H1 (cell line): ENCODE measurements around the gene CYGB.

ENCODE experiments used
- CEBPB ChIP-seq: IDR thresholded peaks from 2 replicates; pipeline ENCODE4 v1.6.1; 2012; ENCODE audit warnings: low read depth, low read length
- CHD1 ChIP-seq: IDR thresholded peaks from 2 replicates; pipeline ENCODE4 v1.6.1; 2012; ENCODE audit warnings: low read depth, low read length, improper control_type of control experiment
- CREB1 ChIP-seq: IDR thresholded peaks from 2 replicates; pipeline ENCODE4 v1.6.1; 2012; ENCODE audit warnings: inconsistent platforms
- JUND ChIP-seq: IDR thresholded peaks from 2 replicates; pipeline ENCODE4 v1.6.1; 2011; ENCODE audit warnings: mild to moderate bottlenecking, improper control_type of control experiment, low read length
- POLR2A ChIP-seq, 2 experiments: IDR thresholded peaks; 1 replicate in 1 of 2; 2 replicates in 1 of 2; pipeline ENCODE4 v1.6.1; 2011; ENCODE audit warnings: low read depth in 2 of 2, low read length in 2 of 2, mild to moderate bottlenecking in 2 of 2; ENCODE audit errors: control extremely low read depth in 1 of 2
- RXRA ChIP-seq: IDR thresholded peaks from 2 replicates; pipeline ENCODE4 v1.6.1; 2011; ENCODE audit warnings: low read depth, mild to moderate bottlenecking, low read length, moderate library complexity; ENCODE audit not compliant: insufficient read depth
- SP1 ChIP-seq: IDR thresholded peaks from 2 replicates; pipeline ENCODE4 v1.6.1; 2011; ENCODE audit warnings: low read depth, low read length
- TF ChIP-seq, protein P1 (sequence below), 3 experiments: IDR thresholded peaks; 1 replicate in 2 of 3; 2 replicates in 1 of 3; pipeline versions ENCODE4 v1.5.1 to v1.6.1; 2011; ENCODE audit warnings: low read length in 3 of 3, mild to moderate bottlenecking in 3 of 3, inconsistent platforms in 2 of 3, low read depth in 1 of 3, moderate library complexity in 1 of 3; ENCODE audit not compliant: insufficient read depth in 1 of 3; ENCODE audit errors: control extremely low read depth in 1 of 3

DNA sequence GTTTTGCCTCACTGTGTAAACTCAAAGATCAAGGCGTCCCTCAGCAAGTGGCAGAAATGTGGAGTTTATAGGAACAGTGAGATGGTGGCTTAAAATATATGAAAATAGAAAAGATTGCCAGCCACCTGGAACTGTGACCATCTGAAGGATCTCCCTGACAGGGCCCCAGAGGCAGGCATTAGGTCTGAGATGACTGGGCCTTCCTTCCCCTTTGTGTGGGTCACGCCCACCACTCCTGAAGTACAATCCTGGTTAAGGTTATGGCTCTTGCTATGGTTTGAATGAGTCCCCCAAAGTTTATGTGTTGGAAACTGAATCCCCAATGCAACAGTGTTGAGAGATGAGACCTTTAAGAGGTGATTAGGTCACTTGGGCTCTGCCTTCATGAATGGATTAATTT, 41.8 kb upstream of the CYGB start:
- no peak for TF ChIP-seq POLR2A (IDR thresholded peaks at IDR 0.05; ENCODE audit: control extremely low read depth in 1 of 2, low read depth in 2 of 2, low read length in 2 of 2)
- TF ChIP-seq JUND, result no peak
- no peak for TF ChIP-seq CEBPB
- TF ChIP-seq, protein P1, sequence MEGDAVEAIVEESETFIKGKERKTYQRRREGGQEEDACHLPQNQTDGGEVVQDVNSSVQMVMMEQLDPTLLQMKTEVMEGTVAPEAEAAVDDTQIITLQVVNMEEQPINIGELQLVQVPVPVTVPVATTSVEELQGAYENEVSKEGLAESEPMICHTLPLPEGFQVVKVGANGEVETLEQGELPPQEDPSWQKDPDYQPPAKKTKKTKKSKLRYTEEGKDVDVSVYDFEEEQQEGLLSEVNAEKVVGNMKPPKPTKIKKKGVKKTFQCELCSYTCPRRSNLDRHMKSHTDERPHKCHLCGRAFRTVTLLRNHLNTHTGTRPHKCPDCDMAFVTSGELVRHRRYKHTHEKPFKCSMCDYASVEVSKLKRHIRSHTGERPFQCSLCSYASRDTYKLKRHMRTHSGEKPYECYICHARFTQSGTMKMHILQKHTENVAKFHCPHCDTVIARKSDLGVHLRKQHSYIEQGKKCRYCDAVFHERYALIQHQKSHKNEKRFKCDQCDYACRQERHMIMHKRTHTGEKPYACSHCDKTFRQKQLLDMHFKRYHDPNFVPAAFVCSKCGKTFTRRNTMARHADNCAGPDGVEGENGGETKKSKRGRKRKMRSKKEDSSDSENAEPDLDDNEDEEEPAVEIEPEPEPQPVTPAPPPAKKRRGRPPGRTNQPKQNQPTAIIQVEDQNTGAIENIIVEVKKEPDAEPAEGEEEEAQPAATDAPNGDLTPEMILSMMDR (IDR thresholded peaks at IDR 0.05; ENCODE audit: control extremely low read depth in 1 of 3, insufficient read depth in 1 of 3, low read depth in 1 of 3, low read length in 3 of 3), result no peak
- no peak for TF ChIP-seq CREB1
- TF ChIP-seq SP1, result no peak
- no peak for TF ChIP-seq RXRA
- TF ChIP-seq CHD1, result no peak
